ENCODE measurements around the gene TMEM181. TPM values are rescaled to one million over a fixed set of nuclear protein-coding genes. Genes with fewer than 3 reads are reported as not detected.

The TMEM181 gene
- total RNA-seq, 1 experiment from 2014 or later = 38.0 TPM

DNA sequence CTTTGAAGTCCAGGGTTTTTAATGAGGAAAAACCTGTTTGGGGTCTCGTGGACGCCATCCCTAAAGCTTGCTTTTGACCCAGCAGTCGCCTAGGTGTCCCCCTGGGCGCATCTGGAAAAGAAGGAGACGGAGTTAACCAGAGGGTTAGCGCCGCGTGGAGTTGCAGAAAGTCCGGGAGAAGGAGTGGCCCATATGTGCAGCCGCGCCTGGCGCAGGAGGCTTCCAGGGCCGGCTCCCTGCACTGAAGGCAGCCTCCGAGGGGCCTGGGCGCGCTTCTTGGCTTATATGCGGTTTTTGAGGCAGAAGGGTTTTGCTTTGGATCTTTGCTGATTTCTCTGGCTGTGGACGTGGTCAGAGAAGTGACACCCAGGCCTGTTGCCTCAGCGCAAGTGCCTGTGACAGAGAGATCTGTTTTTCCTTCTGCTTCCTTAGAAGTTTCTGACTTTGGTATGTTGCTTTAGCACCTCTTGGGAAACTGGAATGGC lies 987 bp downstream of the TMEM181 start:
- ChIA-PET CTCF (interaction anchor here (0.7 kb wide), 1 partner anchor 585 kb away, joined by 3 read pairs; no protein-coding TSS in a partner anchor), POLR2A (no interaction called here)
- Histone ChIP-seq H3K4me1 (ENCODE audit: control insufficient read depth, insufficient read depth, low read length) (peaks cover 23% of the 10 kb centered on the region), H3K9me3 (ENCODE audit: control insufficient read depth, insufficient read depth, low read depth, low read length) (no peaks in the 10 kb centered on the region), H3K27me3 (ENCODE audit: control insufficient read depth, insufficient read depth, low read length) (no peaks in the 10 kb centered on the region), H3K27ac (ENCODE audit: low read length) (peak overlapping the region; percentile 81), H3K4me3 (ENCODE audit: low read depth in 2 of 2, low read length in 2 of 2) (peak overlapping the region; percentile 72 to 86), H3K36me3 (ENCODE audit: control insufficient read depth, insufficient read depth, low read length) (peaks cover 2% of the 10 kb centered on the region; the same call in 1 of the 2 replicates)
- TF ChIP-seq SIN3A (IDR thresholded peaks at IDR 0.05; ENCODE audit: borderline replicate concordance, insufficient read depth, low read depth, low read length) (no peak), POLR2AphosphoS5 (IDR thresholded peaks at IDR 0.05; ENCODE audit: low read depth, low read length) (no peak)
- intact Hi-C loops (cut with micrococcal nuclease; ENCODE audit: unreplicated experiment) = no loop called here
- no peak for ATAC-seq
- BruUV-seq (replicated peaks) = TSS peak; percentile 66
- in situ Hi-C loops (cut with HindIII; ENCODE audit: low pct_unique_long_range_greater_than_20kb, low sequenced_read_pairs) = no loop called here
- no peak for DNase-seq (ENCODE audit: low read depth, low spot score)

- ATAC-seq = no peak
- no peaks in the 10 kb centered on the region for H3K9me3 ChIP-seq (ENCODE audit: control insufficient read depth, insufficient read depth, low read depth, low read length)
- TF ChIP-seq, protein P1, sequence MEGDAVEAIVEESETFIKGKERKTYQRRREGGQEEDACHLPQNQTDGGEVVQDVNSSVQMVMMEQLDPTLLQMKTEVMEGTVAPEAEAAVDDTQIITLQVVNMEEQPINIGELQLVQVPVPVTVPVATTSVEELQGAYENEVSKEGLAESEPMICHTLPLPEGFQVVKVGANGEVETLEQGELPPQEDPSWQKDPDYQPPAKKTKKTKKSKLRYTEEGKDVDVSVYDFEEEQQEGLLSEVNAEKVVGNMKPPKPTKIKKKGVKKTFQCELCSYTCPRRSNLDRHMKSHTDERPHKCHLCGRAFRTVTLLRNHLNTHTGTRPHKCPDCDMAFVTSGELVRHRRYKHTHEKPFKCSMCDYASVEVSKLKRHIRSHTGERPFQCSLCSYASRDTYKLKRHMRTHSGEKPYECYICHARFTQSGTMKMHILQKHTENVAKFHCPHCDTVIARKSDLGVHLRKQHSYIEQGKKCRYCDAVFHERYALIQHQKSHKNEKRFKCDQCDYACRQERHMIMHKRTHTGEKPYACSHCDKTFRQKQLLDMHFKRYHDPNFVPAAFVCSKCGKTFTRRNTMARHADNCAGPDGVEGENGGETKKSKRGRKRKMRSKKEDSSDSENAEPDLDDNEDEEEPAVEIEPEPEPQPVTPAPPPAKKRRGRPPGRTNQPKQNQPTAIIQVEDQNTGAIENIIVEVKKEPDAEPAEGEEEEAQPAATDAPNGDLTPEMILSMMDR (IDR thresholded peaks at IDR 0.05) = no peak
- no peak for TF ChIP-seq POLR2AphosphoS5 (IDR thresholded peaks at IDR 0.05; ENCODE audit: low read depth, low read length)
- no peak for TF ChIP-seq TCF7L2 (IDR thresholded peaks at IDR 0.05; ENCODE audit: low read depth, low read length)
- TF ChIP-seq SIN3A (IDR thresholded peaks at IDR 0.05; ENCODE audit: borderline replicate concordance, insufficient read depth, low read depth, low read length) = no peak
- TF ChIP-seq REST (IDR thresholded peaks at IDR 0.05; ENCODE audit: insufficient read depth in 1 of 2, low read depth in 2 of 2, low read length in 1 of 2) = no peak
- no TSS peak for BruUV-seq (replicated peaks)
- H3K4me3 ChIP-seq (ENCODE audit: low read depth in 2 of 2, low read length in 2 of 2) = peak overlapping the region; percentile 72 to 86
- in situ Hi-C loops (cut with HindIII; ENCODE audit: low pct_unique_long_range_greater_than_20kb, low sequenced_read_pairs) = no loop called here
- peak overlapping the region; percentile 81 for H3K27ac ChIP-seq (ENCODE audit: low read length)
- CTCF ChIA-PET = interaction anchor here (0.7 kb wide), 1 partner anchor 586 kb away, joined by 3 read pairs; no protein-coding TSS in a partner anchor
- H3K36me3 ChIP-seq (ENCODE audit: control insufficient read depth, insufficient read depth, low read length) = peaks cover 2% of the 10 kb centered on the region; the same call in 1 of the 2 replicates
- H3K4me1 ChIP-seq (ENCODE audit: control insufficient read depth, insufficient read depth, low read length) = peaks cover 23% of the 10 kb centered on the region
- DNase-seq (ENCODE audit: low read depth, low spot score) = no peak
- intact Hi-C loops (cut with micrococcal nuclease; ENCODE audit: unreplicated experiment) = no loop called here
- H3K27me3 ChIP-seq (ENCODE audit: control insufficient read depth, insufficient read depth, low read length) = no peaks in the 10 kb centered on the region
- POLR2A ChIA-PET = no interaction called here
These were observed 1.5 kb downstream of the TMEM181 start for GRCh38 chr6:158561321-158561884.

- ATAC-seq (no peak), DNase-seq (ENCODE audit: low read depth, low spot score) (no peak)
- in situ Hi-C loops (cut with HindIII; ENCODE audit: low pct_unique_long_range_greater_than_20kb, low sequenced_read_pairs) = no loop called here
- TF ChIP-seq, protein P1 (IDR thresholded peaks at IDR 0.05) = no peak
- no peak for TF ChIP-seq POLR2AphosphoS5 (IDR thresholded peaks at IDR 0.05; ENCODE audit: low read depth, low read length)
- TF ChIP-seq SIN3A (IDR thresholded peaks at IDR 0.05; ENCODE audit: borderline replicate concordance, insufficient read depth, low read depth, low read length) = no peak
- TF ChIP-seq REST (IDR thresholded peaks at IDR 0.05; ENCODE audit: insufficient read depth in 1 of 2, low read depth in 2 of 2, low read length in 1 of 2) = no peak
- no peak for TF ChIP-seq TCF7L2 (IDR thresholded peaks at IDR 0.05; ENCODE audit: low read depth, low read length)
- no peaks in the 10 kb centered on the region for H3K27me3 ChIP-seq (ENCODE audit: control insufficient read depth, insufficient read depth, low read length)
- H3K4me3 ChIP-seq (ENCODE audit: low read depth in 2 of 2, low read length in 2 of 2) = peak overlapping the region; percentile 72 to 86; a peak in 3 of 4 replicates
- no TSS peak for BruUV-seq (replicated peaks)
- H3K27ac ChIP-seq (ENCODE audit: low read length) = no peak overlapping the region
- intact Hi-C loops (cut with micrococcal nuclease; ENCODE audit: unreplicated experiment) = no loop called here
- CTCF ChIA-PET = no interaction called here
- H3K36me3 ChIP-seq (ENCODE audit: control insufficient read depth, insufficient read depth, low read length) = peaks cover 2% of the 10 kb centered on the region; the same call in 1 of the 2 replicates
- no peaks in the 10 kb centered on the region for H3K9me3 ChIP-seq (ENCODE audit: control insufficient read depth, insufficient read depth, low read depth, low read length)
- POLR2A ChIA-PET = no interaction called here
- H3K4me1 ChIP-seq (ENCODE audit: control insufficient read depth, insufficient read depth, low read length) = peaks cover 23% of the 10 kb centered on the region
These were observed 2.0 kb downstream of the TMEM181 start for GRCh38 chr6:158561938-158562337.

All from Panc1 (cell line).